Mucosa of stomach (tissue), 1 donor: ENCODE measurements around the gene CATSPER1.

Experiments used
- H3K27me3 ChIP-seq: one replicate; pipeline ENCODE4 v1.7.0; 2013; ENCODE audit warnings: mild to moderate bottlenecking, low read length; ENCODE audit not compliant: control insufficient read depth, insufficient read depth
- H3K36me3 ChIP-seq: one replicate; pipeline ENCODE4 v1.7.0; 2013; ENCODE audit warnings: low read length; ENCODE audit not compliant: control insufficient read depth, insufficient read depth
- H3K4me1 ChIP-seq: one replicate; pipeline ENCODE4 v1.7.0; 2013; ENCODE audit warnings: mild to moderate bottlenecking, low read length; ENCODE audit not compliant: control insufficient read depth, insufficient read depth
- H3K4me3 ChIP-seq: one replicate; pipeline ENCODE4 v1.7.0; 2013; ENCODE audit warnings: low read length
- H3K9ac ChIP-seq: one replicate; pipeline ENCODE4 v1.7.0; 2013; ENCODE audit warnings: mild to moderate bottlenecking, low read length, moderate library complexity
- H3K9me3 ChIP-seq: one replicate; pipeline ENCODE4 v1.7.0; 2013; ENCODE audit warnings: mild to moderate bottlenecking, low read length, moderate library complexity; ENCODE audit not compliant: control insufficient read depth
- donor health status: Pancreatic carcinoma.

The CATSPER1 gene

GRCh38 chr11:65981101-65981740 is 45.1 kb downstream of the CATSPER1 start:
- H3K27me3 ChIP-seq = no peaks in the 10 kb centered on the region
- no peak overlapping the region for H3K9ac ChIP-seq
- H3K9me3 ChIP-seq = no peaks in the 10 kb centered on the region
- no peaks in the 10 kb centered on the region for H3K4me1 ChIP-seq
- no peak overlapping the region for H3K4me3 ChIP-seq
- no peaks in the 10 kb centered on the region for H3K36me3 ChIP-seq

GRCh38 chr11:65979261-65979759 is 47.0 kb downstream of the CATSPER1 start:
- Histone ChIP-seq H3K9ac (no peak overlapping the region), H3K27me3 (no peaks in the 10 kb centered on the region)

GRCh38 chr11:65978391-65979238 is 47.7 kb downstream of the CATSPER1 start:
- Histone ChIP-seq H3K9ac (no peak overlapping the region), H3K36me3 (no peaks in the 10 kb centered on the region), H3K4me1 (no peaks in the 10 kb centered on the region), H3K9me3 (no peaks in the 10 kb centered on the region), H3K4me3 (no peak overlapping the region), H3K27me3 (no peaks in the 10 kb centered on the region)

More at GRCh38 chr11:65979261-65979759, 47.0 kb downstream of the CATSPER1 start:
- Histone ChIP-seq H3K4me1 (no peaks in the 10 kb centered on the region), H3K9me3 (no peaks in the 10 kb centered on the region), H3K4me3 (no peak overlapping the region), H3K36me3 (no peaks in the 10 kb centered on the region)

- Histone ChIP-seq H3K9ac (no peak overlapping the region), H3K36me3 (no peaks in the 10 kb centered on the region), H3K27me3 (no peaks in the 10 kb centered on the region), H3K4me1 (no peaks in the 10 kb centered on the region), H3K4me3 (no peak overlapping the region), H3K9me3 (no peaks in the 10 kb centered on the region)
These were observed 48.5 kb downstream of the CATSPER1 start for GRCh38 chr11:65977621-65978390.

- Histone ChIP-seq H3K27me3 (no peaks in the 10 kb centered on the region), H3K36me3 (no peaks in the 10 kb centered on the region), H3K9ac (no peak overlapping the region), H3K4me1 (no peaks in the 10 kb centered on the region), H3K9me3 (no peaks in the 10 kb centered on the region), H3K4me3 (no peak overlapping the region)
These were observed 49.8 kb downstream of the CATSPER1 start for GRCh38 chr11:65976216-65977176.

GRCh38 chr11:65975771-65976170 is 50.5 kb downstream of the CATSPER1 start:
- no peak overlapping the region for H3K9ac ChIP-seq
- no peaks in the 10 kb centered on the region for H3K36me3 ChIP-seq

GRCh38 chr11:65973439-65974110 is 52.7 kb downstream of the CATSPER1 start:
- peaks cover 7% of the 10 kb centered on the region for H3K36me3 ChIP-seq
- no peaks in the 10 kb centered on the region for H3K4me1 ChIP-seq
- H3K9ac ChIP-seq = no peak overlapping the region

More at GRCh38 chr11:65975771-65976170, 50.5 kb downstream of the CATSPER1 start:
- Histone ChIP-seq H3K4me3 (no peak overlapping the region), H3K9me3 (no peaks in the 10 kb centered on the region), H3K4me1 (no peaks in the 10 kb centered on the region), H3K27me3 (no peaks in the 10 kb centered on the region)

GRCh38 chr11:65972116-65972515 is 54.2 kb downstream of the CATSPER1 start:
- no peak overlapping the region for H3K9ac ChIP-seq
- peaks cover 7% of the 10 kb centered on the region for H3K36me3 ChIP-seq
- H3K4me1 ChIP-seq = no peaks in the 10 kb centered on the region
- no peaks in the 10 kb centered on the region for H3K27me3 ChIP-seq
- H3K9me3 ChIP-seq = no peaks in the 10 kb centered on the region
- no peak overlapping the region for H3K4me3 ChIP-seq

More at GRCh38 chr11:65973439-65974110, 52.7 kb downstream of the CATSPER1 start:
- no peaks in the 10 kb centered on the region for H3K9me3 ChIP-seq
- H3K27me3 ChIP-seq = no peaks in the 10 kb centered on the region
- H3K4me3 ChIP-seq = no peak overlapping the region

GRCh38 chr11:65968600-65969482 is 57.4 kb downstream of the CATSPER1 start:
- no peak overlapping the region for H3K9ac ChIP-seq
- H3K36me3 ChIP-seq = peaks cover 25% of the 10 kb centered on the region
- H3K4me1 ChIP-seq = no peaks in the 10 kb centered on the region
- no peak overlapping the region for H3K4me3 ChIP-seq
- no peaks in the 10 kb centered on the region for H3K27me3 ChIP-seq
- H3K9me3 ChIP-seq = no peaks in the 10 kb centered on the region

GRCh38 chr11:65967329-65967934 is 58.8 kb downstream of the CATSPER1 start:
- H3K9me3 ChIP-seq = no peaks in the 10 kb centered on the region
- no peak overlapping the region for H3K4me3 ChIP-seq
- no peak overlapping the region for H3K9ac ChIP-seq
- H3K4me1 ChIP-seq = peaks cover 9% of the 10 kb centered on the region
- H3K36me3 ChIP-seq = peaks cover 25% of the 10 kb centered on the region
- H3K27me3 ChIP-seq = no peaks in the 10 kb centered on the region
